GM12892 (cell line): Measurements from ENCODE around the gene TBC1D13.
"Not testable (repeated sequence)": the region's sequence is repeated elsewhere in the genome, so short reads cannot be mapped to it uniquely, and the experiment has no call there.

Experiments
- POLR2A ChIP-seq: IDR thresholded peaks from 2 replicates; pipeline ENCODE4 v1.6.1; 2011; ENCODE audit warnings: low read depth, low read length, control low read depth
- POLR2AphosphoS5 ChIP-seq: IDR thresholded peaks from 2 replicates; pipeline ENCODE4 v1.6.1; 2011; ENCODE audit warnings: low read depth, low read length, control low read depth
- TAF1 ChIP-seq: IDR thresholded peaks from 2 replicates; pipeline ENCODE4 v1.6.1; 2011; ENCODE audit warnings: low read depth, mild to moderate bottlenecking, control low read depth, low read length, borderline replicate concordance

GRCh38 chr9:128843171-128843570 lies 56.1 kb downstream of the TBC1D13 start:
- not testable (repeated sequence) for TF ChIP-seq POLR2A, POLR2AphosphoS5, TAF1
